ENCODE measurements around the gene MACROD2. TPM values are rescaled to one million over a fixed set of nuclear protein-coding genes. Genes with fewer than 3 reads are reported as not detected.

The MACROD2 gene
- total RNA-seq, 2 donors from 2014 or later: 0.94 to 10.4 TPM

DNA sequence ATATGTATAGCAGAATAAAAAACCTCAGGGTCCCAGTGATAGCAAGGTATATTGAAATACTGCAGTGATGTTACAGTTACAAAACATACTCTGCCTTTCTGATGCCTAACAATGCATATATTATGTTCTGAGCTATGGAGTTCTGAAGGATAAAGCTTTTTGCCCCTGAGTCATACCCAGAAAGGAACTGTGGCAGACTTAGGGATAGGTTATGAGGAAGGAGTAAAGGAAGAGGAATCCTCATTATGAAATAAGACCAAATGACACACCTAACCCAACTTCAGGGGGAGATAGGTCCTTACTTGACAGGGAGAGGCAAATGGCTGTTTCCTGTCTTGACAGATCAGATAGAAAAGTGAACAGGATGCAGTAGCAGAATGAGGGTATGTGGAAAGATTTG is 1282.7 kb downstream of the MACROD2 start:
- DNase-seq (ENCODE audit: low spot score): no peak
- H3K36me3 ChIP-seq: no peaks in the 10 kb centered on the region
- no peaks in the 10 kb centered on the region for H3K4me1 ChIP-seq
- H3K27ac ChIP-seq: no peak overlapping the region
- no peaks in the 10 kb centered on the region for H3K9me3 ChIP-seq
- H3K4me3 ChIP-seq: no peak overlapping the region
- TF ChIP-seq, protein P1, sequence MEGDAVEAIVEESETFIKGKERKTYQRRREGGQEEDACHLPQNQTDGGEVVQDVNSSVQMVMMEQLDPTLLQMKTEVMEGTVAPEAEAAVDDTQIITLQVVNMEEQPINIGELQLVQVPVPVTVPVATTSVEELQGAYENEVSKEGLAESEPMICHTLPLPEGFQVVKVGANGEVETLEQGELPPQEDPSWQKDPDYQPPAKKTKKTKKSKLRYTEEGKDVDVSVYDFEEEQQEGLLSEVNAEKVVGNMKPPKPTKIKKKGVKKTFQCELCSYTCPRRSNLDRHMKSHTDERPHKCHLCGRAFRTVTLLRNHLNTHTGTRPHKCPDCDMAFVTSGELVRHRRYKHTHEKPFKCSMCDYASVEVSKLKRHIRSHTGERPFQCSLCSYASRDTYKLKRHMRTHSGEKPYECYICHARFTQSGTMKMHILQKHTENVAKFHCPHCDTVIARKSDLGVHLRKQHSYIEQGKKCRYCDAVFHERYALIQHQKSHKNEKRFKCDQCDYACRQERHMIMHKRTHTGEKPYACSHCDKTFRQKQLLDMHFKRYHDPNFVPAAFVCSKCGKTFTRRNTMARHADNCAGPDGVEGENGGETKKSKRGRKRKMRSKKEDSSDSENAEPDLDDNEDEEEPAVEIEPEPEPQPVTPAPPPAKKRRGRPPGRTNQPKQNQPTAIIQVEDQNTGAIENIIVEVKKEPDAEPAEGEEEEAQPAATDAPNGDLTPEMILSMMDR (IDR thresholded peaks at IDR 0.05): no peak
- H3K27me3 ChIP-seq: no peaks in the 10 kb centered on the region

DNA sequence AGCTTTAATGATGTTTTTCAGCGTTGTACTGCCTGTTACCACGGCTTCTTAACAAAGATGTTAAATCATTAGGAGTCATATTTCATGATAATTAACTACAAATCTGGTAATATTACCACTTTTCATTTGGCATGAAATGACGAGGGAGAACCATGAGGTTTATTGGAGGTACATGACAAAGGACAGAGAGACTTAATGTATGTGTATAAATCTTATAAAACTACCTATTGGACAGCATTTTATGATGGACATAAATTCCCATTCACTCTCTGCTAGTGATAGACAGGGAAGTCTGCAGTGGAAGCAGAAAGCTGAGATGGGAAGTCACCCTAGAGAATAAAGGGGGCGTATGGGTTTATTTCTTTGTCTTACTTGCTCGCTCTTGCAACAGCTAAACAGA is 1292.0 kb downstream of the MACROD2 start:
- Histone ChIP-seq H3K27ac (no peak overlapping the region), H3K9me3 (no peaks in the 10 kb centered on the region), H3K4me3 (no peak overlapping the region), H3K4me1 (no peaks in the 10 kb centered on the region), H3K27me3 (no peaks in the 10 kb centered on the region), H3K36me3 (no peaks in the 10 kb centered on the region)
- TF ChIP-seq, protein P1 (IDR thresholded peaks at IDR 0.05): no peak
- no peak for DNase-seq (ENCODE audit: low spot score)

DNA sequence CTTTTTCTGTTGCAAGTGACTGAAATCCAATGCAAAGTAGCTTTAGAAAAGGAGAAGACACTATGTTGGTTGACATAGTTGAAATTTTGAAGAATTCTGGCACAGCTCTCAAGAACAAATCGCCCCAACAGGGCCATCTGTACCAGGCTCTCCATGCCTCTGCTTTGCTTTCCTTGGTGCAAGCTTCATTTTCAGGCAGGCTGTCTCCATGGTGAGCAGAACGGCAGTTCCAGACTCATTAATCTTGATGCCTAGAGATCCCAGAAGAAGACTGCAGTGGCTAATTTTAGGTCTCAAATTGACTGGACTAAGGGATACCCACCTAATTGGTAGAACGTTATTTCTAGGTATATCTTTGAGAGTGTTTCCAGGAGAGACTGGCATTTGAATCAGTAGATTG is 1292.8 kb downstream of the MACROD2 start:
- Histone ChIP-seq H3K27me3 (no peaks in the 10 kb centered on the region), H3K4me1 (no peaks in the 10 kb centered on the region), H3K4me3 (no peak overlapping the region), H3K36me3 (no peaks in the 10 kb centered on the region), H3K9me3 (no peaks in the 10 kb centered on the region), H3K27ac (no peak overlapping the region)
- TF ChIP-seq, protein P1 (IDR thresholded peaks at IDR 0.05): no peak
- no peak for DNase-seq (ENCODE audit: low spot score)

DNA sequence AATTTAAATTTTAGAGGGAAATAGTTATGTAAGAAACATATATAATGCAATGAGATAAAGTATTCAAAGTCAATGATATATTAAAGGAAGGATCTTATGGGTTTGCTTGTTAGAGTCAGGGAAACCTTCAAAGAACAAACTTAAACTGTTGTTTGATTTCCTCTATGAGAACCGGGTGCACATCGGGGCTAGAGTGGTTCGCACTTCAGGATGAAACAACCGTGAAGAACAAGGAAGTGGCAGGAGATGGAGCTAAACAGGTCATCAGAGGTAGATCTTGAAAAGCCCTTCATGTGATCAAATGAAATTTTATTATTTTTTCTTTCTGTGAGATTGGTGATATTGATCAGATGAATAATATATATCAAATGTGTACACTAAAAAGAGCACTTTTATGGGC is 1294.0 kb downstream of the MACROD2 start:
- no peaks in the 10 kb centered on the region for H3K27me3 ChIP-seq
- H3K4me3 ChIP-seq: no peak overlapping the region
- H3K9me3 ChIP-seq: no peaks in the 10 kb centered on the region
- TF ChIP-seq, protein P1 (IDR thresholded peaks at IDR 0.05): no peak
- no peak overlapping the region for H3K27ac ChIP-seq
- no peak for DNase-seq (ENCODE audit: low spot score)
- H3K36me3 ChIP-seq: no peaks in the 10 kb centered on the region
- H3K4me1 ChIP-seq: no peaks in the 10 kb centered on the region

DNA sequence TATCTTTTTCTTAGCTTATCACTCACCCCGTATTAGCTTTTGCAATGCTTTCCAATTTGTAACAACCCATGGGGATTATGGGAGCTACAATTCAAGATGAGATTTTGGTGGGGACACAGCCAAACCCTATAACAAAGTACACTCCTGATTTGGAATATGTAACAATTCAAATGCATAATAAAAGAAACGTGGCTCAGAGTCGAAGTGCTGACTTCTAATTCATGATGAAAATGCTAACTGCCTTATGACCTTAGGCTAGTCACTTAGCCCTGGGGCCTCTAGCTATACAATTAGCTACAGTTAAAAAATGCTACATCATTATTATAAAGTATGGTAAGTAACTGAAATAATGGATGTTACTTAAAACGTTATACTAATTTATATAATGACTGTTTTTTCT is 1297.1 kb downstream of the MACROD2 start:
- Histone ChIP-seq H3K27ac (no peak overlapping the region), H3K27me3 (no peaks in the 10 kb centered on the region), H3K36me3 (no peaks in the 10 kb centered on the region), H3K4me3 (no peak overlapping the region), H3K9me3 (no peaks in the 10 kb centered on the region), H3K4me1 (no peaks in the 10 kb centered on the region)
- no peak for DNase-seq (ENCODE audit: low spot score)
- TF ChIP-seq, protein P1 (IDR thresholded peaks at IDR 0.05): no peak

DNA sequence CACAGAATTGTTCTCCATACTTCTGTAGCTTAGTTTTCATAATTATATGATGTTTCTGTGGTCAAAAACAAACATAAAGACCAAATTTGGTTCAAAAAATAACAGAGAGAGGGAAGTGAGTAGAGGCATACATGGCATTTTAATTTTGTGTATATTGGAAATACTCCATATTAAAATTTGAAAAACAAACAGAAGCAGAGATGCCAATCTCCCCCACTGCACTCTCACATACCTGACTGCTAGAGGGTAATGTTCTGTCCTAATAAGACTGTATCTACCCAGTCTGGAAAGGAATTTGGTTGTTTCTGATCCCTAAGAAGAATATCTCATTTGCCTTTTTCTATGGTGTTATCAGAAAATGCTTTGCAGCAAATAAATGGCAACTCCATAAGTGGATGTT is 1301.1 kb downstream of the MACROD2 start:
- H3K9me3 ChIP-seq: no peaks in the 10 kb centered on the region
- H3K4me1 ChIP-seq: no peaks in the 10 kb centered on the region
- H3K27ac ChIP-seq: no peak overlapping the region
- TF ChIP-seq, protein P1 (IDR thresholded peaks at IDR 0.05): no peak
- no peak overlapping the region for H3K4me3 ChIP-seq
- no peaks in the 10 kb centered on the region for H3K27me3 ChIP-seq
- no peaks in the 10 kb centered on the region for H3K36me3 ChIP-seq
- no peak for DNase-seq (ENCODE audit: low spot score)

Data from right atrium auricular region (tissue), 2 donors.